Naive thymus-derived CD8-positive, alpha-beta T cell (primary cell): ENCODE data around the gene OTOP3. TPM values are rescaled to one million over a fixed set of nuclear protein-coding genes. Genes with fewer than 3 reads are reported as not detected.

Experiments used
- ATAC-seq, 2 donors: fragments of 150-1000 bp; cut with Tn5 transposase in 1 of 2; sonication (Bioruptor Pico), chemical (Tn5 transposase) in 1 of 2; 1 replicate in 1 of 2; 2 replicates in 1 of 2; pipeline ENCODE4 v1.10.0; 2021; ENCODE audit warnings: mild to moderate bottlenecking in 2 of 2, moderate library complexity in 2 of 2
- POLR2A ChIA-PET: fragments of 350-600 bp; sonication (Branson Sonifier 250); formaldehyde crosslinking; loops from one replicate; lab custom pipeline; 2021; ENCODE audit warnings: antibody characterized with exemption; lab: Charles Lee
- DNase-seq, 10 donors: peaks; one replicate each; pipeline versions ENCODE4 v3.0.0 to v3.0.0-alpha.2; 2020 to 2022
- H3K27ac Mint-ChIP-seq, 10 donors: one replicate each; pipeline ENCODE4 v1.8.0; 2020 to 2022; ENCODE audit warnings: mild to moderate bottlenecking in 10 of 10, mixed read lengths in 10 of 10, moderate library complexity in 4 of 10, inconsistent platforms in 1 of 10
- H3K27me3 Mint-ChIP-seq, 5 donors: one replicate each; pipeline ENCODE4 v1.8.0; 2021 to 2022; ENCODE audit warnings: mixed read lengths in 5 of 5
- H3K36me3 Mint-ChIP-seq, 3 donors: one replicate each; pipeline ENCODE4 v1.8.0; 2020 to 2022; ENCODE audit warnings: mixed read lengths in 3 of 3, mild to moderate bottlenecking in 2 of 3, inconsistent platforms in 1 of 3
- H3K4me1 Mint-ChIP-seq, 4 donors: one replicate each; pipeline ENCODE4 v1.8.0; 2021 to 2022; ENCODE audit warnings: mixed read lengths in 4 of 4
- H3K4me3 Mint-ChIP-seq, 10 donors: one replicate each; pipeline ENCODE4 v1.8.0; 2020 to 2022; ENCODE audit warnings: mild to moderate bottlenecking in 10 of 10, mixed read lengths in 10 of 10, moderate library complexity in 6 of 10, inconsistent platforms in 1 of 10
- H3K9me3 Mint-ChIP-seq, 9 donors: one replicate each; pipeline ENCODE4 v1.8.0; 2020 to 2022; ENCODE audit warnings: mixed read lengths in 9 of 9, mild to moderate bottlenecking in 3 of 9, inconsistent platforms in 1 of 9, moderate library complexity in 1 of 9
- polyA plus RNA-seq, 3 donors: library from polyadenylated mRNA; unstranded; fragments of 300-500 nt; fragmentation: Illumina TruSeq; gene quantifications; one replicate each; pipeline ENCODE4 v1.2.3, GENCODE V29; 2021
- total RNA-seq, 8 experiments: library from RNA in 2 of 8; stranded (reverse) in 2 of 8; gene quantifications; one replicate each; pipeline ENCODE4 v1.2.3 and lab custom pipeline; 2021 to 2026

Gene OTOP3
- total and polyA plus RNA-seq, 5 experiments from 2014 or later = not detected

DNA sequence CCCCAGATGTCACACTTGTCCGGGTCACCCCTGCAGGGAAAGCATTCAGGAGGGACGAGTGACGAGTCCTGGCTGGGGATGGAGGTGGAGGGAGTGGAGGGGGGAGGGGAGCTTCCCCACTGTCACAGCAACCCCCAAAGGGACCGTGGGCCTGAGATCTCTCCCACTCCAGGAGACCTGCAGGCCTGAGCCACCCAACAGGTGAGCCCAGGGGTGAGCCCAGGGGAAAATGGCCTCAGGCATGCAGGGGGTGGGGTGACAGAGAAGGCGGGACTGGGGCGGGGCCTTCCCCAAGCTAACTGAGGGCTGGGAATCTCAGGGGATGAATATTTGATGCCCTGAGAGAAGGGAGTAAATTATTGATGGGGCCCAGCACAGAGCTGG, 15.1 kb upstream of the OTOP3 start:
- Mint-ChIP-seq H3K36me3 (peaks cover 0 to 5% (median 0%) of the 10 kb centered on the region in 3 donors), H3K4me1 (peaks cover 8 to 18% (median 14%) of the 10 kb centered on the region in 4 donors), H3K4me3 (no peak overlapping the region), H3K27ac (peak overlapping the region in 2 of 10 donors; percentile 72 to 75), H3K9me3 (no peaks in the 10 kb centered on the region), H3K27me3 (peaks cover 11 to 74% (median 33%) of the 10 kb centered on the region in 5 donors)
- DNase-seq = no peak
- no peak for ATAC-seq
- POLR2A ChIA-PET = no interaction called here

- Mint-ChIP-seq H3K27me3 (peaks cover 13 to 78% (median 30%) of the 10 kb centered on the region in 5 donors), H3K4me3 (no peak overlapping the region), H3K9me3 (no peaks in the 10 kb centered on the region), H3K27ac (peak overlapping the region in 2 of 10 donors; percentile 72 to 75), H3K4me1 (peaks cover 8 to 18% (median 14%) of the 10 kb centered on the region in 4 donors), H3K36me3 (peaks cover 0 to 5% (median 0%) of the 10 kb centered on the region in 3 donors)
- no peak for ATAC-seq
- DNase-seq = no peak
- POLR2A ChIA-PET = no interaction called here
Observed at GRCh38 chr17:74921026-74921681, 14.5 kb upstream of the OTOP3 start.

DNA sequence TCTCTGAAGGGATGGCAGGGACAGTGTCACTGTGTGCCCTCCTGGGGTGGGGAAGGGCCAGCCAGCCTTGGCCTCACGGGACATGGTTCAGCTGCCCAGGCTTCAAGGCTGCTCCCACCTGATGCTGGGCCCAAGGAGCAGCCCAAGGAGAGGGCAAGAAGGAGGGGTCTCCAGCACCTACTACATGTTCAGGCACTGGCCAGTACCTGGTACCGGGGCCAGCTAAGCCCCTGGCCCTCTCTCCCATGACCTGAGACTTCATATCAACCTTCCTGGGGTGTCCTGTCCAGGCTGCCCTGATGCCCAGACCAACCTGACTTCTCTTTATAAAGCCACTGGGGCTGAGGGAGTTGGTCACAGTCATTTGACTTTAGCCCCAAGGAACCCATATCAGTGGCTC, 13.9 kb upstream of the OTOP3 start:
- Mint-ChIP-seq H3K4me3 (no peak overlapping the region), H3K9me3 (no peaks in the 10 kb centered on the region), H3K36me3 (peaks cover 0 to 5% (median 0%) of the 10 kb centered on the region in 3 donors), H3K27ac (no peak overlapping the region), H3K27me3 (peaks cover 15 to 81% (median 32%) of the 10 kb centered on the region in 5 donors), H3K4me1 (peaks cover 8 to 18% (median 14%) of the 10 kb centered on the region in 4 donors)
- ATAC-seq (no peak), DNase-seq (no peak)
- POLR2A ChIA-PET = no interaction called here

GRCh38 chr17:74922172-74922571, 13.5 kb upstream of the OTOP3 start:
- H3K27ac Mint-ChIP-seq = no peak overlapping the region
- POLR2A ChIA-PET = no interaction called here
- no peaks in the 10 kb centered on the region for H3K9me3 Mint-ChIP-seq
- peaks cover 0 to 5% (median 0%) of the 10 kb centered on the region in 3 donors for H3K36me3 Mint-ChIP-seq
- ATAC-seq (no peak), DNase-seq (no peak)
- peaks cover 8 to 18% (median 14%) of the 10 kb centered on the region in 4 donors for H3K4me1 Mint-ChIP-seq
- peaks cover 15 to 81% (median 30%) of the 10 kb centered on the region in 5 donors for H3K27me3 Mint-ChIP-seq
- peak overlapping the region in 6 of 10 donors; percentile 38 to 75 (median 67) for H3K4me3 Mint-ChIP-seq

DNA sequence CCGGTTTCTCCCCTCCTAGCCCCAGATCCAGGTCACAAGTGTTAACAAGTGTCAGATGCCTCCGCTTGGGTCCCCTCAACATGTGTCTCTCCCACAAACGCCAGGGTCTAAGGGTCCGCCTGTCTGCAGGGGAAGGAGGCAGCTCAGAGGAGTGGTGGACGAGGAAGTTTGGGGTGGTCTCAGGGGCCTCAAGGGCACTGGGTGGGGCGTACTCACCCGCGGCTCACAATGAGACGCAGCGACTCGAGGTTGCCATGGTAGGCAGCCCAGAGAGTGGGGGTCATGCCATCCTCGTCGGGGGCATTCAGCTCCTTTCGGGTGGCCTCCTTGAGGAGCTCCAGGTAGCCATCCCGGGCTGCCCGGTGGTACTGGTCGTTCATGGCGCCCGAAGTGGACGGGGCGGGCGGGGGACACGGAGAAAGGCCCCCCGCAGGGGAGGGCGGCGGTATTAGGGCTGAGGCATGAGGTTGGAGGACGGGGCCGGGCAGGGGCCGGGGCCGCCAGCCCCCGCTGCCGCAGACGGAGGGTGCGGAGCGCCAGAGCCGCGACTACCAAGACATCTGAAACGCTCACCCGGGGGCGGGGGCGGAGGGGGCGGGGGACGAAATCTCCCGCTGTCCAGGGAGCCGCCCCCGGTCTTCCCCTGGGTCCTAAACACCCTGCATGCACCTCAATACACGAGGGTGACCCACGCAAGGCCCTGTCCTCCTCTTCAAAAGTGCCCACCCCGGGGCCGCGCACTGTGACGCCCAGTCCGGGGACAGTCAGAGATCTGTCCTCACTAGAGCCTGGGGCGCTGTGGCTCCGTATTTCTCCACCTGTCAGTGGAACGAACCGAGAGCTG, 12.8 kb upstream of the OTOP3 start, which contains the start of gene USH1G:
Gene USH1G, minus strand, starts transcription at position 562 of the 844 bp plus-strand sequence. Its CDS starts 182 bp downstream, at position 380.
- Mint-ChIP-seq H3K27me3 (peaks cover 16 to 87% (median 34%) of the 10 kb centered on the region in 5 donors), H3K9me3 (no peaks in the 10 kb centered on the region), H3K27ac (no peak within 1 kb of the TSS), H3K36me3 (peaks cover 0 to 5% (median 0%) of the 10 kb centered on the region in 3 donors), H3K4me3 (peak within 1 kb of the TSS; percentile 54 to 79 (median 64)), H3K4me1 (peaks cover 8 to 18% (median 14%) of the 10 kb centered on the region in 4 donors)
- DNase-seq (peak in 3 of 10 donors; percentile 14 to 70 (median 20)), ATAC-seq (peak; percentile 58 to 64)
- POLR2A ChIA-PET = interaction anchor here (0.6 kb wide), 1 partner anchor 589 kb away, joined by 5 read pairs; no protein-coding TSS in a partner anchor

DNA sequence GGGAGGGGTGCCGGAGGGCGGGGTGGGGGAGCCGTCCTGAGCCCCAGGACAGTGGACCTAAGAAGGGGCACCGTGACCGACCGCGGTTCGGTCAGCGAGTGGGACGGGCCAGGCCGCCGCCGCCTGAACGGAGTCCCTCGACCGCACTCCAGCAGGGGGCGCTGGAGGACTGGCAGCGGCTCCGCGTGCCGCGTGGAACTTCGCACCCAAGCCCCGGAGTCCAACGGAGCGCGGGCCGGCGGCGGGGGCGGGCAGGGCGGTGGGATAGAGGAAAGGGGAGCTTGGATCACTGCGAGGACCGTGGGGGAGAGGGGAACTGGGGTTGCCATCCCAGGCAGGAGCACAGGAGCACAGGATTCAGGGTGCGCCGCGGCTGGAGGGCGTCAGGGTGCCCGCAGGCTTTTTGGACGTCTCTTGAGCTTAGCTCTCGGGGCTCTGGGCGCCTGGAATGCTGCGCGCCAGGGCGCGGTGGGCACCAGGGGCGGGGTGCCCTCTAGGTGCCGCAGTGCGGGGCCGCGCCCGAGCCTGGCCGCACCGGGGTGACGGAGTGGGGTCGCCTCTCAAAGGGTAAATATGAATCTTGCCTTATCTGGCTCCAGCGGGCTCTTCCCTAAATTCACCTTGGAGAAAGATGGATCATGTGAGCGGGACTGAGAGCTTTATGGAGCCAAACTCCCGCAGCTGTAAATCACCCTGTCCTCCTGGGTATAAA, 12.0 kb upstream of the OTOP3 start:
- ATAC-seq (peak; percentile 76 to 83), DNase-seq (peak; percentile 43 to 81 (median 70))
- POLR2A ChIA-PET = interaction anchor here (0.6 kb wide), 1 partner anchor 590 kb away, joined by 5 read pairs; no protein-coding TSS in a partner anchor
- no peak overlapping the region for H3K27ac Mint-ChIP-seq
- H3K4me3 Mint-ChIP-seq = peak overlapping the region; percentile 37 to 73 (median 58)
- H3K4me1 Mint-ChIP-seq = peaks cover 8 to 18% (median 14%) of the 10 kb centered on the region in 4 donors
- H3K27me3 Mint-ChIP-seq = peaks cover 19 to 88% (median 40%) of the 10 kb centered on the region in 5 donors
- H3K9me3 Mint-ChIP-seq = no peaks in the 10 kb centered on the region
- H3K36me3 Mint-ChIP-seq = peaks cover 0 to 5% (median 0%) of the 10 kb centered on the region in 3 donors

DNA sequence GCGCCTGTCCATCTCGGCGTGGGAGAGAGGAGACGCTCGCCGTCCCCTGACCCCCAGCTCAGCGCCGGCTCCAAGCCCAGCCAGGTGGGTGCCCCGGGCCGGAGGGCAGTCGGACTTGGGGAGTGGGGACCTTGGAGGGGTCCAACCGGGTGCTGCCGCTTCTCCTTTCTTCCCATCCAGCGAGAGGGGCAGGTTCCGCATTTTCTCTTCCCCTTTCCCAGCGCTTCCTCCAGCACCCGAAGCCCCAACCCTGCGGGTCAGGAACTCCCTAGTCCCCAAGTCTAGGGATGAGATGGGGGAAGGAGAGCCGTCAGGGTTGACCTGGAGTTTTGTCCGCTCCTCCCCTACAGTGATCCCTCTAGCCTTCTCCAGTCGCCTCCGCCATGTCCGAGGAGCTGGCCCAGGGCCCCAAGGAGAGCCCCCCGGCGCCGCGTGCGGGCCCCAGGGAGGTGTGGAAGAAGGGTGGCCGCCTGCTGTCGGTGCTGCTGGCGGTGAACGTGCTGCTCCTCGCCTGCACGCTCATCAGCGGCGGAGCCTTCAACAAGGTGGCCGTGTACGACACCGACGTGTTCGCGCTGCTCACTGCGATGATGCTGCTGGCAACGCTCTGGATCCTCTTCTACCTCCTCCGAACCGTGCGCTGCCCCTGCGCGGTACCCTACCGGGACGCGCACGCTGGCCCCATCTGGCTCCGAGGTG, 11.3 kb upstream of the OTOP3 start, which contains the start of gene OTOP2:
Gene OTOP2, plus strand, starts transcription at position 24 of the 699 bp plus-strand sequence. Its CDS starts 360 bp downstream, at position 384.
- peak; percentile 28 to 35 for ATAC-seq
- POLR2A ChIA-PET = no interaction called here

DNA sequence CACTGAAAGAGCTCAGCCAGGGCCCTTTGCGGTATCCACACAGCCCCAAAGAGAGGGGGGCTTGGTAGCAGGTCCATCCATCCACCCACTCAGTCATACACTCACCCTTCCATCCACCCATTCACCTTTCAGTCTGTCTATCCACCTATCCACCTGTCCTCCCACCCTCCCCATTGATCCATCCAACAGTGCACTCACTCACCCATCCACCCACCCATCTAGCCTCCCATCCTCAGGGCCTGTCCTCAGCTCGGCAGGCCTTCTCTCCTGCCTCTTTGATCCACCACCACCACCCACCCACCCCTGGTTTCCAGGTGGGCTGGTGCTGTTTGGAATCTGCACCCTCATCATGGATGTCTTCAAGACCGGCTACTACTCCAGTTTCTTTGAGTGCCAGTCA, 10.5 kb upstream of the OTOP3 start:
- H3K27ac Mint-ChIP-seq = no peak overlapping the region
- POLR2A ChIA-PET = no interaction called here

More for the DNA sequence above, 11.3 kb upstream of the OTOP3 start, which contains the start of gene OTOP2:
- H3K27ac Mint-ChIP-seq = peak within 1 kb of the TSS in 1 of 10 donors; percentile 48
- H3K4me3 Mint-ChIP-seq = peak within 1 kb of the TSS; percentile 41 to 76 (median 68)
- DNase-seq = peak in 2 of 10 donors; percentile 18 to 22
- no peaks in the 10 kb centered on the region for H3K9me3 Mint-ChIP-seq
- peaks cover 0 to 5% (median 0%) of the 10 kb centered on the region in 3 donors for H3K36me3 Mint-ChIP-seq
- H3K4me1 Mint-ChIP-seq = peaks cover 8 to 18% (median 14%) of the 10 kb centered on the region in 4 donors
- H3K27me3 Mint-ChIP-seq = peaks cover 20 to 85% (median 43%) of the 10 kb centered on the region in 5 donors

GRCh38 chr17:74928786-74929185, 6.9 kb upstream of the OTOP3 start:
- no peak for ATAC-seq
- Mint-ChIP-seq H3K27me3 (peaks cover 31 to 93% (median 65%) of the 10 kb centered on the region in 5 donors), H3K27ac (peak overlapping the region in 1 of 10 donors; percentile 53), H3K4me1 (peaks cover 4 to 10% (median 6%) of the 10 kb centered on the region in 4 donors), H3K4me3 (no peak overlapping the region), H3K36me3 (peaks cover 0 to 7% (median 0%) of the 10 kb centered on the region in 3 donors), H3K9me3 (no peaks in the 10 kb centered on the region)
- POLR2A ChIA-PET = no interaction called here
- DNase-seq = no peak

More for the DNA sequence above, 10.5 kb upstream of the OTOP3 start:
- peaks cover 20 to 86% (median 46%) of the 10 kb centered on the region in 5 donors for H3K27me3 Mint-ChIP-seq
- peak overlapping the region in 3 of 10 donors; percentile 48 to 68 (median 57) for H3K4me3 Mint-ChIP-seq
- peaks cover 0 to 7% (median 0%) of the 10 kb centered on the region in 3 donors for H3K36me3 Mint-ChIP-seq
- H3K4me1 Mint-ChIP-seq = peaks cover 8 to 18% (median 14%) of the 10 kb centered on the region in 4 donors
- no peak for DNase-seq
- no peak for ATAC-seq
- no peaks in the 10 kb centered on the region for H3K9me3 Mint-ChIP-seq

DNA sequence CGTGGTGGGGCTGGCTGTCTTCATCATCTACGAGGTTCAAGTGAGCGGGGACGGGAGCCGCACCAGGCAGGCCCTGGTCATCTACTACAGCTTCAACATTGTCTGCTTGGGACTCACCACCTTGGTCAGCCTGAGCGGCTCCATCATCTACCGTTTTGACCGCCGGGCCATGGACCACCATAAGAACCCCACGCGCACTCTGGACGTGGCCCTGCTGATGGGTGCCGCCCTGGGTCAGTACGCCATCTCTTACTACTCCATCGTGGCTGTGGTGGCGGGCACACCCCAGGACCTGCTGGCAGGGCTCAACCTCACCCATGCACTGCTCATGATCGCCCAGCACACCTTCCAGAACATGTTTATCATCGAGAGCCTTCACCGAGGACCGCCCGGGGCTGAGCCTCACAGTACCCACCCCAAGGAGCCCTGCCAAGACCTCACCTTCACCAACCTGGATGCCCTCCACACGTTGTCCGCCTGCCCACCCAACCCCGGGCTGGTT, 5.1 kb upstream of the OTOP3 start:
- H3K4me1 Mint-ChIP-seq = no peaks in the 10 kb centered on the region
- ATAC-seq (no peak), DNase-seq (no peak)
- POLR2A ChIA-PET = no interaction called here
- H3K27me3 Mint-ChIP-seq = peaks cover 27 to 90% (median 58%) of the 10 kb centered on the region in 5 donors
- peaks cover 0 to 2% (median 0%) of the 10 kb centered on the region in 3 donors for H3K36me3 Mint-ChIP-seq
- H3K27ac Mint-ChIP-seq = no peak overlapping the region
- peaks cover 0 to 3% (median 0%) of the 10 kb centered on the region in 9 donors for H3K9me3 Mint-ChIP-seq
- H3K4me3 Mint-ChIP-seq = no peak overlapping the region

GRCh38 chr17:74935048-74935447, 650 bp upstream of the OTOP3 start:
- H3K4me3 Mint-ChIP-seq = peak overlapping the region in 2 of 10 donors; percentile 39 to 44
- POLR2A ChIA-PET = no interaction called here
- ATAC-seq (no peak), DNase-seq (no peak)
- no peaks in the 10 kb centered on the region for H3K36me3 Mint-ChIP-seq
- H3K4me1 Mint-ChIP-seq = peaks cover 0 to 6% (median 2%) of the 10 kb centered on the region in 4 donors
- peaks cover 0 to 3% (median 0%) of the 10 kb centered on the region in 9 donors for H3K9me3 Mint-ChIP-seq
- H3K27ac Mint-ChIP-seq = no peak overlapping the region
- H3K27me3 Mint-ChIP-seq = peaks cover 36 to 85% (median 63%) of the 10 kb centered on the region in 5 donors
